HG03060 (cell line): ENCODE results near the gene ALG5.
A peak's percentile ranks its signal among the peaks of the same experiment; 100 is the strongest.

Experiments
- ATAC-seq: cut with Tn5 transposase; IDR thresholded peaks from one replicate; pipeline ENCODE4 v1.9.1; 2021; ENCODE audit warnings: low read depth, moderate number of reproducible peaks; ENCODE audit not compliant: unreplicated experiment

The ALG5 gene

GRCh38 chr13:36981156-36981743 is 17.9 kb downstream of the ALG5 start:
- no peak for ATAC-seq

DNA sequence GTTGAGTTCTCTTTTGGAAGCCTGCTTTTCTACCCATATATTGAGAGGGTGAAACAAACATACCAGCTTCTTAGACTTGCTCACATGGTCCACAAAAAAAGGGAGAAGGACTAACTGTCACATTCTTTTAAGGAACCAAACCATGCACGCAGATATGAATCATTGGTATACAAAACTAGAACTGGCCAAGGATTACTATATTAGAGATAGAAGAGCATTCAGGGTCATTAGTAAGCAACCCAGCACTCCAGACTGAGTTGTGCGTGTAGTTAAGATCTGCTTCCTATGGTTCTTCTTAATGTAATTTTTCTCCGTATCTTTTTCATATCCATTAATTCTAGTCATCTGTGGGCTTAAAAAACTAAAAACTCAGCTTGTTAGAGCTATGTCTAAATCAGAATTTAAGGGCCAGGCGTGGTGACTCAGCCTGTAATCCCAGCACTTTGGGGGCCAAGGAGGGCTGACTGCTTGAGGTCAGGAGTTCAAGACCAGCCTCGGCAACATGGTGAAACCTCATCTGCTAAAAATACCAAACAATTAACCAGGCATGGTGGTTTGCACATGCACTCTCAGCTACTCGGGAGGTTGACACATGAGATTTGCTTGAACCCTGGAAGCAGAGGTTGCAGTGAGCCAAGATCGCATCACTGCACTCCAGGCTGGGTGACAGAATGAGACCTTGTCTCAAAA is 19.6 kb downstream of the ALG5 start:
- no peak for ATAC-seq

DNA sequence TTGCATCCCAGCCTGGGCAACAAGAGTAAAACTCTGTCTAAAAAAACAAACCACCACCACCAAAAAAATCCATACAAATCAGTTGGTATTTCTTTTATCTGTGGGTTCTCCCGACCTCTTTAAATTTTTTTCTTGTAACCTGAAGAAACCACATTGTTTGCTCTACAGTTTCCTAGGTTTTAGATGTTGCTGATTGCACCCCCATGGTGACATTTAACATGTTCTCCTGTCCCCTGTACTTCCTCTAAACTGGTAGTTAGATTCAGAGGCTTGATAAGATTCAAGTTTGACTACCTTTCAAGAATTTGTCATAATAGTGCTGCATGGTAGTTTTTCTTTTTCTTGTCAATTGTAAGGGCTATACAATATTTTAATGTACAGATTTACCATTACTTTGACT is 24.0 kb downstream of the ALG5 start:
- ATAC-seq = no peak

DNA sequence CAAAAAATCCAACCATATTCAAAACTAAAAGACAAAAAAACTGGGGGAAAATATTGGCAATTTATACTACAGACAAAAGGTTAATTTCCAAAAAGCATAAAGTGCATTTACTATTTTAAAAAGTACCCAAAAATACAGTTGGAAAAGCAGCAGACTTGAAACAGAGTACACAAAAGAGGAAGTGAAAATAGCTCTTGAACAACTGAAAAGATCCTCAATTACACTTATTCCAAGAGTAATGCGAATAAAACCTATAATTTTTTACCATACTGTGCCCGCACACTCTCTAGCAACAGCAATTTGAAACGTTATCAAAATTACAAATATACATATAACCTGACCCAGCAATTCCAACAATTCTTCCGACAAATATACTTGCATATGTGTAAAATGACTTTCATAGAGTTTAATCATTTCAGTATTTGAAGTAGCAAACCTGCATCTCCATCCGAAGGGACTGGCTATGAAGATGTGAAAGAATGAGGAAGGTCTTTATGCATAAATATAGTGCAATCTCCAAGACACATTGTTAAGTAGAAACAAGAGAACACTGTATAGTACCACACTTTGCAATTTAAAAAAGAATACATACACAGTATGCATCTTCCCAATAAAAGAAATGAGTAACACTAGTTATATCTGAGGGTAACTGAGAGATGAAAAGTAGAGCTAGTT is 25.4 kb downstream of the ALG5 start:
- peak; percentile 72 for ATAC-seq

DNA sequence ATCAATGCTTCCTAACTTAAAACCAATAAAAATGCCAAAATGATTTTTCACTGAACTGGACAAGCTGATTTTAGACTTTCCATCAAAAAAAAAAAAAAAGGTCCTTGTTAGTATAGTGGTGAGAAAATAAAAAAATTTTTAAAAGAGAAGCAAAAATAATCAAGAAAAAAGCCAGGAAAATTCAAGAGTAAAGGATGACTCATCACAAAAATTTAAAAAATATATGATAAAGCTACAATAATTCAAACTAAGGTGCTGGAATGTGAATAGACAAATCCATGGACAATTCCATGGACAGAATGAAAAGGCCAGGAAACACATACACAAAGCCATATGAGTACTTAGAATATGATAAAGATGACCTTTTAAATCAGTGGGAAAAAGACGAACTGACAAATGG is 26.1 kb downstream of the ALG5 start:
- ATAC-seq = no peak

- ATAC-seq = no peak
Measured at GRCh38 chr13:36966404-36966803, 32.7 kb downstream of the ALG5 start.

DNA sequence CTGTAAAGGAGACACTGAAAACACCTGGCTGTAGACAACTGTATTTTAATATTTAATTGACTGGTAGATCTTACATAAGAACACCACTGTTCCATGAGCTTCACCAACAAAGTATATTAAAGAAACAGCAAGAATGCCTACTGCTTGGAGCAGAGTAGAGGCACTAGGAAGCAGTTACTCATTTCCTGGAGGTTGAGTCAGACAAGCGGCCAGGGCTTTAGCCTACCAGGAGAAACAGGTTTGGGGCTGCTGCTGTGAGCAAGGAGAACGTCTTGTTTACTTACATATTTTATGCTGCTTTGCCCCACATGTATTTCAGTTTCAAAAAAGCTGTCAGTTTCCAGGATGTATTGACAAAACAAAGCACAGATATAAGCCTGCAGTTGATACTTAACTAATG is 33.4 kb downstream of the ALG5 start:
- ATAC-seq = no peak

DNA sequence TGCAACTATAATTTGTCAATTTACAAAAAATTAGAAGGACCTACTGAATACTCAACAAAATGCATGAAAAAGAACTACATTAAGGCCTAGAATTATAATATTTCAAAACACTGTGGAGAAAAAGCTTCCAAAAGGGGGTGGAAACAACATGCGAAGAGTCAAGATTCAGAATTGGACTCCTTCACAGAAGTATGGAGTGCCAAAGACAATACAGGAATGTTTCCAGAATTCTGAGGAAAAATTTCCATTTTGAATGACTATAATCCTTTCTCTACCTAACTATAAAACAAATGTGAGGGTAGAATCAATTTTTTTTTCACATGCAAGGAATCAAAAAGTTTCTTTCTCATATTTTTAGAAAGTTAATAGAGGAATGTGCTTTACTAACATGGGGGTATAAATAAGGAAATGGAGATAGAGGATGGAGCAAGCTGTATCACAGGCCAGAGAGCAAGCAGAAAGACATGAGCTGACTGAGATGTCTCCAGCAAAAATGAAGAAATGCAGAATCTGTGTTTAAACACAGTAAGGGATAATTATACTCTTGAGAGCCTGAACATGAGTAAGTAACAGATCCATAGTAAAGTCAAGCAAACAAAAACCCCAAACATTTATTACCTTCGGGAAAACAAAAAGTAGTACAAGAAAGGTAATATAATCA is 39.6 kb downstream of the ALG5 start:
- ATAC-seq = no peak

DNA sequence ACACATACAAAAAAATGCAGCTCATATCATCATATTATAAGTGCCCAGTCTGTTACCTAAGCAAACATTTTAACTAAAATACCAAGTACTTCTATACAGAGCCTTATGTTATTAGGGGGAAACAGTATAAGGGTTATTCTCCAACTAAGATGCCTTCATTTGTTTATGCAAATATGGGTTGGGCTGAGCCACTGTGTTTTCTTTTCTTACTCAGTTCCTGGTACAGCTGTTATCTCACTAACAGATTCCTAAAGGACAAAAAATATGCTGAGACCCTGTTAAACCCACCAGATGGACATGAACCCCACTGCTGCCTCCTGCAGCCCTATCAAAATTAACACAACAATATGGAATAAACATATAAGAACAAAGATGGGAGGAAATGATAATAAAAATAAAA is 44.6 kb downstream of the ALG5 start:
- ATAC-seq = no peak

- no peak for ATAC-seq
Measured at GRCh38 chr13:36950920-36951319, 48.2 kb downstream of the ALG5 start.

DNA sequence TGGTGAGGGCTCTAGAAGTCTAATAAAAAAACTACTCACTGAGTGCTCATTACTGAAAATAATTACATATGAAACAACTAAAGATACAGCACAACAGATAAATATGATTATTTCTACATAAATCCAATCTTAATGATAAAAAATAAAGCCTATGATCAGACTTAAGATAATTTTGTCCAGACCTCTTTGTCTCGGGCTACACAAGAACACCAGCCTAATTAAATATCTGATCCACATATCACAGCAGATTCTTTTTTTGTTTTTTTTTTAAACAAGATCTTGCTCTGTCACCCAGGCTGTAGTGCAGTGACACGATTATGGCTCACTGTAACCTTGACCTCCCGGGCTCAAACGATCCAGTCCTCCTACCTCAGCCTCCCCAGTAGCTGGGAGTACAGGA is 48.8 kb downstream of the ALG5 start:
- ATAC-seq = no peak

- no peak for ATAC-seq
Measured at GRCh38 chr13:36945078-36945477, 54.1 kb downstream of the ALG5 start.

- no peak for ATAC-seq
Measured at GRCh38 chr13:36925603-36926002, 73.5 kb downstream of the ALG5 start.

DNA sequence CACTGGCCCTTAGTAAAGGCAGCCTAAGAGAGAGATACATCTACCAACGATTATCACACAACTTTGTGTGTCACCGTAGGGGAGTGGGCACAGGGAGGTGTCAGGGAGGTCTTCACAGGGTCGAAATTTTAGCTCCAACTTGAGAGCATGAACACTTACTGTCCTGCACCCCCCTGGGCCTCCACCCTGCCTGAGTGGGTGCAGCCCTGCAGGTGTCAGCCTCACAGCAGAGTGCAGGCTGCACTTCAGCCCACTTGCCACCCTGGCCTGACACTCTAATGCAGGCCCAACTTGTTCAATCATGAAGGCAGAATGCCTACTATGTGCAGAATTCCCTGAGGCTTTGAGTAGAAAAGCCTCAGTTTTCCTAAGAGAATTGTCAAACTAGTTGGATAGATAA is 75.1 kb downstream of the ALG5 start:
- ATAC-seq = no peak

- ATAC-seq = no peak
Measured at GRCh38 chr13:36921631-36922301, 77.4 kb downstream of the ALG5 start.

DNA sequence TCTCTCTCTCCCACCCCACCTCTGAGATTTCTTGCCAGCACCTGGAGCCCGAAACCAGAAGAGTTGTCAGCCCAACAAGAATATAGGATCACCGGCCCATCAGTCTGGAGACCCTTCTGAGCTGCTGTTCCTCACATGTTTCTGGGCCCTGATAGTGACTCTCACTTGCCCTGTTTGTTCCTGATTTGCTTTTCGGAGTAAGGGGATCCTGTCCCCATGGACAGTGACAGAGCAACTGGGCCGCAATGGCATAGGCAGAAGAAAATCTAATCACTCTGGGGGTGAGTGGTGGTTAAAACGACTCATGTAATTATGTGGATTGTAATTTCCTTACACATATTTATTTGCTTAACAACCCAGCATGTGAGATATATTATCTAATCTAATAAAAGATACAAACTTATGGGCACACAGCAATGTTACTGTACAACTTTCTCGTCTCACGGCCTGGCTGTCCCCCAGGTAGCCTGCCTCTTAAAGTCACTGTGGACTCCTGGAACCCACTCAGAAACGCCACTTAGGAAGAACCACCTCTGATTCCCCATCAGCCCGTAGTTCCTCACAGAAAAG is 78.4 kb downstream of the ALG5 start:
- no peak for ATAC-seq

DNA sequence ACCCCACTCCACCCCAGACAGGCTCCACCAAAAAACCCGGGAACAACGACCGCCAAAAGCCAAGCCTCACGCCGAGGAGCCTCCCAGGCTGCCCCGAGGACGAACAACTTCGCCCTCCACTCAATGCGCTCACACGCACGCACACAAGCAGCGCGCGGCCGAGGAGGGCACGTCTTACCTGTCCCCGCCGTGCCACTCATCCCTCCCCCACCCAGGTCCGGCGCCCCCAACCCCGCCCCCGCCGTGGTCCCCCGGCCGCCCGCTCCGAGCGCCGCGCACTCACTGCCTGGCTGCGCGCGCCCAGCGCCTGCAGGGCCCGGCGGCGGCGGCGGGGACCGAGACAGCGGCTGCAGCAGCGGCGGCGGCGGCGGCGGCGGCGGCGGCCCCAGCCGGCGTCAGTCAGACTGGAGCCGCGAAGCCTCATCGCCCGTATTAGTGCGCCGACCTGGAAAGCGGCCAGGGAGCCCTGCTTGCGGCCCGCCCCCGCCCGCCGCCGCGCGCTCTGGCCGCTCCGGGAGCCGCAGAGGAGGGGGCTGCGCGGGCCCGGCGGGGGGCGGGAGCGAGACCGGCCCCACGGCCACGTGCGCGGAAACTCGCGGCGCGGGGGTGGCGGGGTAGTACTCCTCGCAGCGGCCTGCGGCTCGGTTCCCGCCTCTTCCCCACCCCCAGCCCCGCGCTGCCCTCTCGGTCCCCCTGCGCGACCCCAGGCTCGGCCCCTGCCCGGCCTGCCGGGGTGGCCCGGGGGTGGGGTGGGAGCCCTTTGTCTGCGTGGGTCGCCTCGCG is 79.1 kb downstream of the ALG5 start, which contains the start of gene SMAD9:
Gene SMAD9 (minus strand): TSS at position 406 of the 783 bp plus-strand sequence. CDS start 40,549 bp downstream, outside the sequence.
- no peak for ATAC-seq

DNA sequence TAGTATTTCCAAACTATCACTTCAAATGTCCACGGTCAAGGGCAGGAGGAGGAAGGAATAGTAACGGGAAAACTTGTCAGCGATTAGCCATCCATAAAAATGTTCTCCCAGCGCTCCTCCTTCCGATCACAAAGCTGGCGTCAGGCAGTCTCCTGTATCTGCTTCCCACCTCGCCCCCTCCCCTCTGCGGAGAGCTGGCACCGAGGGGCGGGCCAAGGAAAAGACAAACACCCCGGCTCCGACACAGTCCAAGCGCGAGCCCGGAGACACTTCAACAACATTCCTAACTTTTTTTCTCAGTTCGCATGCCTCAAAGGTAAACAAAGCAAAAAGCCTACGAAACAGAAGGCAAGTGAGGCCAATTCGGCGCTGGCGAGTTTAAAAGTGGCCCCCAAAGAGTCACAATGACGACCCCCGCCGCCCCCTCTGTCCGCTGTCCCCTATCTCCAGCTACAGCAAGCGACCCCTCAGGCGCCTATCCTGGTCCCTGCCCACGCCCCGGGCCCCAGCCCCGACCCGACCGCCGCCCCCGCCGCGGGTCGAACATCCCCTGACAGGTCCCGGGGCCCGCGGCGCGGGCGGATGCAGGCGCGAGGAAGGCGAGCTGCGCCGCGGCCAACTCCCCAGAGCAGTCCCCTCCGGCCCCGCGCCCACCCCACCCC is 79.8 kb downstream of the ALG5 start:
- no peak for ATAC-seq
